ENCODE results near the gene PRH1.

Gene PRH1

DNA sequence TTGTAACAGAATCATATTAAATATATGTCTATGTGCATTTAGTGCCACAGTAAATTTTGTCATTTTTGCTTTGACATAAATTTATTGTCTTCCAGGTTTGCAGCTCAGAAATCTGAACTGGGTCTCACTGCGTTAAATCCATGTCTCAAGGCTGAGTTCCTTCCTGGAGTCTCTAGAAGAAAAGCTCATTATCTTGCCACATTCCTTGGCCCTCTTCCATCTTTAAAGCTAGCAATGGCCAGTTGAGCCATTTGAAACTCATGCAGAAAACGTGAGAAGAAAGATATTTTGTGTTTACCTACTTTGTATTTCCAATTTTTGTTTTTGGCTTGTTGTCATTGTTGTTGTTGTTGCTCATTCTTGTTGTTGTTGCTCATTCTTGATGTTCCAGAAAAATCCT is 10.7 kb downstream of the PRH1 start:
- H3K27me3 Mint-ChIP-seq = no peaks in the 10 kb centered on the region
- H3K36me3 Mint-ChIP-seq (ENCODE audit: insufficient read depth) = peaks cover 2% of the 10 kb centered on the region
- ATAC-seq (replicated peaks; ENCODE audit: extremely low read depth, poor library complexity, severe bottlenecking) = no peak

GRCh38 chr12:10867381-10867780 is 16.7 kb downstream of the PRH1 start:
- H3K27me3 Mint-ChIP-seq = no peaks in the 10 kb centered on the region
- peaks cover 8% of the 10 kb centered on the region for H3K9me3 Mint-ChIP-seq
- H3K27ac Mint-ChIP-seq (ENCODE audit: low read depth) = no peak overlapping the region
- DNase-seq (ENCODE audit: low spot score in 2 of 2) (no peak), ATAC-seq (replicated peaks; ENCODE audit: extremely low read depth, poor library complexity, severe bottlenecking) (no peak)
- H3K36me3 Mint-ChIP-seq (ENCODE audit: insufficient read depth) = no peaks in the 10 kb centered on the region
- no peaks in the 10 kb centered on the region for H3K4me1 Mint-ChIP-seq
- H3K4me3 Mint-ChIP-seq = no peak overlapping the region

More for the DNA sequence above, 10.7 kb downstream of the PRH1 start:
- Mint-ChIP-seq H3K27ac (ENCODE audit: low read depth) (no peak overlapping the region), H3K4me3 (no peak overlapping the region), H3K9me3 (peaks cover 12% of the 10 kb centered on the region), H3K4me1 (no peaks in the 10 kb centered on the region)
- DNase-seq (ENCODE audit: low spot score in 2 of 2) = no peak

DNA sequence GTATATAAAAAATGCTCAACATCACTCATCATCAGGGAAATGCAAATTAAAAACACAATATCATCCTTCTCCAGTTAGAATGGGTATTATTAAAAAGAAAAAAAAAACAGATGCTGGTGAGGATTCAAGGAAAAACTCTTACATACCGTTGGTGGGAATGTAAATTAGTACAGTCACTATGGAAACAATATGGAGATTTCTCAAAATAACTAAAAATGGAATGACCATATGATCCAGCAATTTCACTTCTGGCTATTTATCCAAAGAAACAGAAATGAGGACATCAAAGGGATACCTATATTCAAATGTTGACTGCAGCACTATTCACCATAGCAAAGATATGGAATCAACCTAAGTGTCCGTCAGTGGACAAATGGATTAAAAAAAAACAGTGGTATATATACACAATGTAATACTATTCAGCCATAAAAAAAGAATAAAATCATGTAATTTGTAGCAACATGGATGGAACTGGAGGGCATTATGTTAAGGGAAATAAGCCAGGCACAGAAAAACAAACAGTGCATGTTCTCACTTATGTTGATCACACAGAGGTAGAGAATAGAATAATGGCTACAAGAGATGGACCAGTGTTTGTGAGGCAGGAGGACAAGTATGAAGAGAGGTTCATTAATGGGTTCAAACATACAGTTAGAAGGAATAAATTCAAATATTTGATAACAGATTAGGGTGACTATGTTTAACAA is 20.4 kb downstream of the PRH1 start:
- Mint-ChIP-seq H3K36me3 (ENCODE audit: insufficient read depth) (peaks cover 1% of the 10 kb centered on the region), H3K9me3 (peaks cover 14% of the 10 kb centered on the region), H3K4me1 (no peaks in the 10 kb centered on the region), H3K27ac (ENCODE audit: low read depth) (no peak overlapping the region), H3K27me3 (no peaks in the 10 kb centered on the region), H3K4me3 (no peak overlapping the region)
- no peak for DNase-seq (ENCODE audit: low spot score in 2 of 2)
- no peak for ATAC-seq (replicated peaks; ENCODE audit: extremely low read depth, poor library complexity, severe bottlenecking)

DNA sequence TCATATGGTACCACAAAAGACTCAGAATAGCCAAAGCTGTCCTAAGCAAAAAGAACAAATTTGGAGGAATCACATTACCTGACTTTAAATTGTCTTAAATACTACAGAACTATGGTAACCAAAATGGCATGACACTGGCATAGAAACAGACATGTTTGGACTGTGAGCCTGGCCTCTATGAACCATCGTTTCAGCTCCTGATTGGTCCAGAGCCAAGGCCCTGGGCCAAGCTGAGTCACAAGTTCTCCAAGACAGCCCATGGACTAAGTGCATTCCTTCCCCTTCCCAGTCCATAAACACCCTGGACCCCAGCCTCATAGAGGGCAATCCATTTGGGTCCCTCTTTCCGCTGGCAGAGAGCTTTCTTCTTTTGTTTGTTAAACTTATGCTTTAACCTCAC is 22.7 kb downstream of the PRH1 start:
- Mint-ChIP-seq H3K27ac (ENCODE audit: low read depth) (no peak overlapping the region), H3K9me3 (peaks cover 23% of the 10 kb centered on the region), H3K36me3 (ENCODE audit: insufficient read depth) (peaks cover 1% of the 10 kb centered on the region), H3K4me3 (no peak overlapping the region), H3K4me1 (no peaks in the 10 kb centered on the region), H3K27me3 (no peaks in the 10 kb centered on the region)
- DNase-seq (ENCODE audit: low spot score in 2 of 2) (no peak), ATAC-seq (replicated peaks; ENCODE audit: extremely low read depth, poor library complexity, severe bottlenecking) (no peak)

GRCh38 chr12:10855807-10856206 is 28.2 kb downstream of the PRH1 start:
- peaks cover 10% of the 10 kb centered on the region for H3K9me3 Mint-ChIP-seq
- no peaks in the 10 kb centered on the region for H3K27me3 Mint-ChIP-seq
- no peak overlapping the region for H3K27ac Mint-ChIP-seq (ENCODE audit: low read depth)
- H3K36me3 Mint-ChIP-seq (ENCODE audit: insufficient read depth) = peaks cover 1% of the 10 kb centered on the region
- no peak for DNase-seq (ENCODE audit: low spot score in 2 of 2)
- ATAC-seq (replicated peaks; ENCODE audit: extremely low read depth, poor library complexity, severe bottlenecking) = no peak
- peaks cover 23% of the 10 kb centered on the region for H3K4me1 Mint-ChIP-seq
- H3K4me3 Mint-ChIP-seq = no peak overlapping the region

GRCh38 chr12:10853776-10854175 is 30.3 kb downstream of the PRH1 start:
- no peak for DNase-seq (ENCODE audit: low spot score in 2 of 2)
- H3K27me3 Mint-ChIP-seq = no peaks in the 10 kb centered on the region
- no peaks in the 10 kb centered on the region for H3K36me3 Mint-ChIP-seq (ENCODE audit: insufficient read depth)
- peaks cover 10% of the 10 kb centered on the region for H3K9me3 Mint-ChIP-seq
- H3K4me1 Mint-ChIP-seq = peaks cover 40% of the 10 kb centered on the region
- no peak overlapping the region for H3K27ac Mint-ChIP-seq (ENCODE audit: low read depth)
- no peak for ATAC-seq (replicated peaks; ENCODE audit: extremely low read depth, poor library complexity, severe bottlenecking)
- H3K4me3 Mint-ChIP-seq = no peak overlapping the region

- Mint-ChIP-seq H3K27me3 (no peaks in the 10 kb centered on the region), H3K4me1 (peaks cover 40% of the 10 kb centered on the region), H3K4me3 (no peak overlapping the region), H3K27ac (ENCODE audit: low read depth) (peak overlapping the region; percentile 73), H3K9me3 (no peaks in the 10 kb centered on the region), H3K36me3 (ENCODE audit: insufficient read depth) (peaks cover 3% of the 10 kb centered on the region)
- DNase-seq (ENCODE audit: low spot score in 2 of 2) (no peak), ATAC-seq (replicated peaks; ENCODE audit: extremely low read depth, poor library complexity, severe bottlenecking) (peak; percentile 33)
Measured at GRCh38 chr12:10851243-10851858, 32.7 kb downstream of the PRH1 start.

DNA sequence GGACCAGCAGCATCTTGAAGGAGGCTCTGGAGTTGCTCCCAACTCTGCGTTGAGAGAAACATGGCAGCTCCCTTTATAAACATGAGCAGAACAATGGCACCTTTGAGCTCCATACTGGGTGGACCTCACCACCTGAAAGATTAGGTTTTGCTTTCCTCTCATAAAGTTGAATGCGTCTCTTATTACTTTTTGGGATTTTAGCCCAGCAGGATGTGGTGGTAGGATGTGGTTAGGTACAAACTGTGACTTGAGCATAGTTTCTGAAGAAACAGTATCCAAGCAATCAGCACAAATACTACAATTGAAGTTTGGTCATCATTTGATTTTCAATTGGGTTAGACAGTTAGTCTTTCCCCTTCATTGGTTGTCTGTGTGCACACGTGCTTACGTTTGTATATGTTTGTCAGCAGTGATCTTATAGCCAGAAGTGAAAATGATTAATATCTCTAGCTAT is 34.6 kb downstream of the PRH1 start, which contains the start of gene PRR4:
PRR4 (minus strand) TSS at position 51 of the 454 bp plus-strand sequence; CDS start at position 13, 38 bp downstream.
- ATAC-seq (replicated peaks; ENCODE audit: extremely low read depth, poor library complexity, severe bottlenecking) (peak; percentile 83), DNase-seq (ENCODE audit: low spot score in 2 of 2) (no peak)
- Mint-ChIP-seq H3K9me3 (no peaks in the 10 kb centered on the region), H3K4me3 (no peak within 1 kb of the TSS), H3K27ac (ENCODE audit: low read depth) (peak within 1 kb of the TSS; percentile 73), H3K27me3 (no peaks in the 10 kb centered on the region), H3K36me3 (ENCODE audit: insufficient read depth) (peaks cover 4% of the 10 kb centered on the region), H3K4me1 (peaks cover 40% of the 10 kb centered on the region)

GRCh38 chr12:10847744-10848143 is 36.3 kb downstream of the PRH1 start:
- Mint-ChIP-seq H3K27ac (ENCODE audit: low read depth) (no peak overlapping the region), H3K36me3 (ENCODE audit: insufficient read depth) (peaks cover 4% of the 10 kb centered on the region), H3K4me3 (no peak overlapping the region), H3K27me3 (no peaks in the 10 kb centered on the region), H3K4me1 (peaks cover 37% of the 10 kb centered on the region), H3K9me3 (no peaks in the 10 kb centered on the region)
- ATAC-seq (replicated peaks; ENCODE audit: extremely low read depth, poor library complexity, severe bottlenecking) (no peak), DNase-seq (ENCODE audit: low spot score in 2 of 2) (no peak)

GRCh38 chr12:10842862-10843261 is 41.2 kb downstream of the PRH1 start:
- Mint-ChIP-seq H3K27ac (ENCODE audit: low read depth) (no peak overlapping the region), H3K27me3 (no peaks in the 10 kb centered on the region), H3K9me3 (no peaks in the 10 kb centered on the region), H3K4me3 (no peak overlapping the region), H3K4me1 (no peaks in the 10 kb centered on the region), H3K36me3 (ENCODE audit: insufficient read depth) (peaks cover 4% of the 10 kb centered on the region)
- ATAC-seq (replicated peaks; ENCODE audit: extremely low read depth, poor library complexity, severe bottlenecking) (no peak), DNase-seq (ENCODE audit: low spot score in 2 of 2) (no peak)

DNA sequence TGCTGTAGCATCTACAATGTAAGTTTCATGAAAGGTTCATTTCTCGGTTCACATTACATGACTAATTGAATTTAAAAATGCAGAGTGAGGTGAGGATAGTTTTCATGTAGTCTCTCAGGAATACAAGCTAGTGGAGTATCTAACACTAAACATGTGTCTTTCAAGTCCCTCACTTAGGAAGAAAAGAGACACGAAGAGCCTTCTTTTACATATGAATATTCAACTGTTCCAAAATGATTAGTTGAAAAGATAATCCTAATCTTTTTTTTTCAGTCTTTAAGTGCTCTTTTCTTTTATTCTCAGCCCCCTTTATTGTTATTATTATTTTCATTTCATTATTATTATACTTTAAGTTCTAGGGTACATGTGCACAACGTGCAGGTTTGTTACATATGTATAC is 45.6 kb downstream of the PRH1 start:
- no peak for ATAC-seq (replicated peaks; ENCODE audit: extremely low read depth, poor library complexity, severe bottlenecking)
- no peak overlapping the region for H3K4me3 Mint-ChIP-seq
- no peak overlapping the region for H3K27ac Mint-ChIP-seq (ENCODE audit: low read depth)

More for the DNA sequence above, 45.6 kb downstream of the PRH1 start:
- DNase-seq (ENCODE audit: low spot score in 2 of 2) = no peak
- H3K9me3 Mint-ChIP-seq = no peaks in the 10 kb centered on the region
- no peaks in the 10 kb centered on the region for H3K36me3 Mint-ChIP-seq (ENCODE audit: insufficient read depth)
- no peaks in the 10 kb centered on the region for H3K4me1 Mint-ChIP-seq
- H3K27me3 Mint-ChIP-seq = no peaks in the 10 kb centered on the region
